ENCODE data around the gene DOCK7. TPM values are rescaled to one million over a fixed set of nuclear protein-coding genes. Genes with fewer than 3 reads are reported as not detected.

Gene DOCK7
- total and polyA plus RNA-seq, 12 donors = 3.5 to 17.1 (median 11.2) TPM

DNA sequence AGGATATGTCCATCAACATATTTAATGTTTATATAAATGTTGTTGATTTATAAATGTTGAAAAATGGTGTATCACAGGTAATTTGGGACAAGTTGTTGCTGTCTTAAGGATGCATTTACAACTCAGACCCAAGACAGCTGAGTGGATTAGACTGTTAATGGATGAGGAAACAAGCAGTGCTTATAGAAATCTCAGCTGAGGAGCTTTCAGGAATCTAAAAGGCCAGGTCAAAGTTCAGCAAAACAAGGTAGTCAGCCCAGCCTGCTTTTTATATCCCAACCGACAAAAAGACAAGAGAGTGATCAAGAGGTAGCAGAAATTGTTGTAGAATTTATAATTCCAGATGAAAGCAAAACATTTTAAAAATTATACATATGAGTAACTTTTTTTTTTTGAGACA, 268.0 kb downstream of the DOCK7 start:
- ATAC-seq = no peak

GRCh38 chr1:62417351-62417999, 270.7 kb downstream of the DOCK7 start:
- TF ChIP-seq CTCF (IDR thresholded peaks at IDR 0.05) = no peak
- DNase-seq (no peak), ATAC-seq (no peak)
- Histone ChIP-seq H3K27ac (no peak overlapping the region), H3K4me1 (no peaks in the 10 kb centered on the region), H3K4me3 (no peak overlapping the region), H3K9me3 (no peaks in the 10 kb centered on the region), H3K27me3 (peaks cover 0 to 8% (median 2%) of the 10 kb centered on the region in 7 donors), H3K36me3 (no peaks in the 10 kb centered on the region)
- whole genome bisulfite sequencing, 2 donors = 30 to 61% methylated on average over 2 of the region's 2 CpGs
- intact Hi-C loops (cut with DNase I) = no loop called here

More for the DNA sequence above, 268.0 kb downstream of the DOCK7 start:
- Histone ChIP-seq H3K4me3 (no peak overlapping the region), H3K27me3 (no peaks in the 10 kb centered on the region), H3K27ac (no peak overlapping the region), H3K9me3 (no peaks in the 10 kb centered on the region), H3K4me1 (no peaks in the 10 kb centered on the region), H3K36me3 (no peaks in the 10 kb centered on the region)
- WGBS, 2 donors = 87 to 92% methylated on average over 1 of the region's 1 CpG
- intact Hi-C loops (cut with DNase I) = no loop called here
- DNase-seq = no peak
- TF ChIP-seq CTCF (IDR thresholded peaks at IDR 0.05) = no peak

- ATAC-seq (no peak), DNase-seq (no peak)
- Histone ChIP-seq H3K4me3 (no peak overlapping the region), H3K27ac (no peak overlapping the region), H3K4me1 (no peaks in the 10 kb centered on the region), H3K9me3 (no peaks in the 10 kb centered on the region), H3K36me3 (no peaks in the 10 kb centered on the region), H3K27me3 (peaks cover 0 to 16% (median 2%) of the 10 kb centered on the region in 7 donors)
- 92 to 93% methylated on average over 8 of the region's 8 CpGs for WGBS, 2 donors
- no peak for TF ChIP-seq CTCF (IDR thresholded peaks at IDR 0.05)
- intact Hi-C loops (cut with DNase I) = no loop called here
These were observed 272.5 kb downstream of the DOCK7 start for GRCh38 chr1:62415687-62416086.

GRCh38 chr1:62407398-62408009, 280.7 kb downstream of the DOCK7 start:
- intact Hi-C loops (cut with DNase I) = loop anchor here (1.0 to 10.0 kb wide), 6 partner anchors 230 to 325 kb away; no protein-coding TSS in a partner anchor
- WGBS, 2 donors = 64 to 71% methylated on average over 12 of the region's 12 CpGs
- H3K4me1 ChIP-seq = no peaks in the 10 kb centered on the region
- H3K27me3 ChIP-seq = peaks cover 0 to 12% (median 0%) of the 10 kb centered on the region in 7 donors
- DNase-seq = peak in 1 of 2 donors; percentile 38
- TF ChIP-seq CTCF (IDR thresholded peaks at IDR 0.05) = peak; percentile 54 to 89 (median 82)
- no peak overlapping the region for H3K27ac ChIP-seq
- no peaks in the 10 kb centered on the region for H3K9me3 ChIP-seq
- H3K36me3 ChIP-seq = no peaks in the 10 kb centered on the region
- H3K4me3 ChIP-seq = no peak overlapping the region
- peak in 4 of 8 donors; percentile 49 to 73 (median 55) for ATAC-seq

Data from heart right ventricle (tissue), 16 donors.